ENCODE measurements around the gene KCNIP4.

The KCNIP4 gene

DNA sequence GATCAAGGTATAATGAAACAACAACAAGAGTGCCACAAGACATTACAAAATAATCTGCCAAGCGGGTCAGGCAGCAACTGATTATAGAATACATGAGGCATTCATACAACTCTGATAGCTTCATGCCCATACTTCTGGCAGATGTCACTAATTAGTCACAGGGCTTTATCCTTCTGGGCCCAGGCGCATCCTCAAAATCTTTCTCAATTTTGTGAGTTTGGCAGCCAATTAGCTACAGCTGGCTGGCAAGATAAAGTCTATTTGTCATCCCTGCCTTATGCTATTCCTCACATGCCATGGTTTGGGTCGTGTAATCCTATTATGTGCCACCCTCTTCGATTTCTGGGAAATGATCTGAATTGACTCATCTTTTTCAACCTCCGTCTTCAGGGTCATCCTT lies 994.0 kb downstream of the KCNIP4 start:
- DNase-seq (ENCODE audit: low read depth in 2 of 2), result no peak

DNA sequence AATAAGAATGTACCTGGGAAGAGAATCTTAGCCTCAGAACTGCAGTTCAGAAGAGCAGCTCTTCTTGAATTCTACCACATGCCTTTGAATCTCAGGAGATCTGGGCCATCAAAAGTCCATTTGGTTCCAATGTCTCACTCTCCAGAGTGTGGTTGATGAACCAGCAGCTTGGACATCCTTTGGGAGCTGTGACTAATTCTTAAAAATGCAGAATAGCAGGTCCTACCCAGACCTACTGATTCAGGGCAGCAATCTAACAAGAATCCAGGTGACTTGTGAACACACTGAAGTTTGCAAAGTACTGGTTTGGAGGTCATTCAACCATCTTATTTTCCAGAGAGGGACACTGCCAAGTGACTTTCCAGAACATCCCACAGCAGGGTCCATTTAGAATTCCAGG lies 1003.6 kb downstream of the KCNIP4 start:
- no peak for DNase-seq (ENCODE audit: low read depth in 2 of 2)

DNA sequence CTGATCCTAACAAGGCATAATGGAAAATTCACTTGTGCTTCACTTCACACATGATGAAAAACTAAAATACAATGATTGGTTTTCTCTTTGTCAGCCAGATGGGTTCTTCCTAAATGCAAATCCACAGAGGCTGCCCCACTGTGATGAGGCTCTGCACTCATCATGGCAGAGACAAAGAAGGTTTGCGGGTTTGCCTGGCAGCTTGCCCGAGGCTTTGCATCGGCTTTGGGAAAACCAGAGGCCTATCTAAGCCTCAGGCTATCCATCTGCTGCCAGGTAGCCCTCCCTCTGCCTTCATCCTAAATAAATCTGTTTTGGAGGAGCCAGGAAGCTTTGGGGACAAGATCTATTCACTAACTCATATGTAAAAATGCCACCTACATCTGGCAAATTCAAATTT lies 1004.1 kb downstream of the KCNIP4 start:
- no peak for DNase-seq (ENCODE audit: low read depth in 2 of 2)

DNA sequence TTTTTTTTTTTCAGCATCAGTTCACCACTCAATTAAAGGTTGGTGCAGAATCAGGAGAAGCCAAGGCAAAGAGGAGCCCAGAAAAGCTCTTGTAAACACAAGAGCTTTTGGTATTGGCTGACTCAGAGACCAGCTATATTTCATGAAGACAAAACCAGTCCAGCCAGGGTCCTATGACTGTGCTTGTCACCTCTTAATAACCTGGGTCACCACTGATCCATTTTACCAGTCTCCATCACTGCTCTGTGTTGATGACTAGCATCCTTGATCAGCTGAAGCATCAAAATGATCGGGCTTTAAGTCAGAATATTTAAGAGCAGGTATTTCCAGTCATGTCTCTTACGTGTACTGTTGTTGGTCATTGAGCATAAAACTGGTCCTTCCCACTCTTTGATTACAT lies 1010.4 kb downstream of the KCNIP4 start:
- DNase-seq (ENCODE audit: low read depth in 2 of 2), result no peak

DNA sequence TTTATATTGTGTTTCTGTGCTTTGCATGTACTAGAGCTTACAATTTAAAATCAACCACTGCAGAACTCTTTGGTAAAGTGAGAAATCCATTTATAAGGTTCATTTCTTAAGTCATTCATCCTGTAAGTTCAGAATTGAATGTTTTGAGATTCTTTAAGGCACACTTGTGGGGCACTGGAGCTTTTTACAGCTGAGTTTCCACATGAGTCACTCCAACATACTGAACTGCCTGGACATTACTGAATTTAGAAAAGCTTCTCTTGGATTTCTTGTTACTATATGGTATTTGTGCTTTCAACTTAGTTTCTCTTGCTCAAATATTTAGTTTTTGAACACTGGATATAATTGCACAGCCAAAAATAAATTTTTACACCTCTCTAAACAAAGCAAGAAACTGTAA lies 1022.0 kb downstream of the KCNIP4 start:
- no peak for DNase-seq (ENCODE audit: low read depth in 2 of 2)

DNA sequence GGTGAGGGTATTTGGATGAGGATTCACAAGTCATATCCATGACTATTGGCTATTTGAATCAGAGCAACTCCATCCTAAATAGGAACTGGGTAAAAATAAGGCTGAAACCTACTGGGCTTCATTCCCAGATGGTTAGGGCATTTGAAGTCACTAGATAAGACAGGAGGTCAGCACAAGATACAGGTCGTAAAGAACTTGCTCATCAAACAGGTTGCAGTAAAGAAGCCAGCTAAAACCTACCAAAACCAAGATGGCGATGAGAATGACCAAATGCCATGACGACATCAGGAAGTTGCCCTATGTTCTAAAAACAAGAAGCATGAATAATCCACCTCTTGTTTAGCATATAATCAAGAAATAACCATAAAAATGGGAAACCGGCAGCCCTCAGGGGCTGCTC lies 1023.4 kb downstream of the KCNIP4 start:
- DNase-seq (ENCODE audit: low read depth in 2 of 2), result no peak

DNA sequence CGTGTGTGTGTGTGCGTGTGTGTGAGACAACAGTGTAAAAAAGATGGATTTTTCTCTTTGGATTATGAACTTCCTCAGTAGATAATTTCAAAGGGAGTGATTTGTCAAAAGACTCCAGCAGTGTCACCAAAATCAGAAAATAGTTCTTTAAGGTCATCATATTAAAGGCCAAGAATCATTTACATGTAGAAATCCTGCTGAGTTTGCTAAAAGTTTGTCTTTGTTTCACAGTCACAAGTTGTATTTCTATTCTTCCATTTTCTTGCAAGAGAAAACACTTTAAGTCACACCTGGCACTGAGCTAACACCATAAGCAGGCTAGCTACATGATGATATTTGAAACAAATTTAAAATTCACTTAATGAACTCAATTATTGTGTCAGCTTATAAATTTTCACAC lies 1025.6 kb downstream of the KCNIP4 start:
- DNase-seq (ENCODE audit: low read depth in 2 of 2), result no peak

DNA sequence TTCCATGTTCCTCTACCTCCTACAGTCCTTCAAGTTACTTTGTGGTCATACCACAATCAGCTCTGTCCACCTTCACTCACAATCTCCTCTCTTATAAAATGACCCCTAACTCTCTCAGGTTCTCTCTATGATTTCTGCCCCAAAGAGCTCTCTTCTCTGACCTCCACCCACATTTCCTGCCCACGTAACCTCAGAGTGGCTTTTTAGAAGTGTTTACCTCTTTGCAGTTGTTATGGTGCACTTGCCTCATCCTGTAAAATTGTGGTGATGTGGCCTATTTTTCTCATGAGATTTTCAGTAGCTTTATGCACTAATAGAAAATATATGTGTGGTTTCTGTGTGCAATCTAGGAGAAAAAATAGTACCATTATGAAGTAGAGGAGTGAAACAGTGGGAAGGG lies 1032.5 kb downstream of the KCNIP4 start:
- DNase-seq (ENCODE audit: low read depth in 2 of 2), result no peak

DNA sequence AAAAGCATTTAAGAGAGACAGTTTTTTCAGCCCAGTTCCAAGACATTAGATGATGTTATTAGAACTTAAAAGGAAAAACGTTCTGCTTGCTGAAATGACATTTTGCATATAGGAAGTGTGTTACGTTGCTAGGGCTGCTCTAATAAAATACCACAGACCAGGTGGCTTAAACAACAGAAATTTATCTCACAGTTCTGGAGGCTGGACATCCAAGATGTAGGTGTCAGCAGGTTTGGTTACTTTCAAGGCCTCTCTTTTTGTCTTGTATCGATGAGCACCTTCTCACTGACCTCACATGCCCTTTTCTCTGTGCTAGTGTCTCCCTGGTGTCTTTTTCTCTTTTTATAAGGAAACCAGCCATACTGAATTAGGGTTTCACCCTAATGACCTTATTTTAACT lies 1043.6 kb downstream of the KCNIP4 start:
- DNase-seq (ENCODE audit: low read depth in 2 of 2), result no peak

DNA sequence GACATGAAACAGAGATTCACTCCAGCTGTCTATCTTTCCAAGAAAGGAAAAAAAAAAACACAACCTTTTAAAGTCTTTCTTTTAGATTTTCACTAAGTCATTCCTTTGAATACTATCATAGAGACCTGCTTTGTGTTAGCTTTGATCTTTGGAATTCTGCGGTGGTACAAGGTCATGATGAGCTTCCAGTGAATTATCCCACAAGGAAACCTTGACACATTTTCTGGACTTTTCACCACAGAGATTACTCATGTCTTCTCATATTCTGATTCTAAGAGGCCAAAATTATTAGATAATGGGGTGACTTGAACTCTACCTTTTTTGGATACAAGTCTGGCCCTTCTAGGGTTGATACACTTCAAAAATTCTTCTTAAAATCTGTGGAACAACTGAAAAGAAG lies 1046.7 kb downstream of the KCNIP4 start:
- DNase-seq (ENCODE audit: low read depth in 2 of 2), result no peak

DNA sequence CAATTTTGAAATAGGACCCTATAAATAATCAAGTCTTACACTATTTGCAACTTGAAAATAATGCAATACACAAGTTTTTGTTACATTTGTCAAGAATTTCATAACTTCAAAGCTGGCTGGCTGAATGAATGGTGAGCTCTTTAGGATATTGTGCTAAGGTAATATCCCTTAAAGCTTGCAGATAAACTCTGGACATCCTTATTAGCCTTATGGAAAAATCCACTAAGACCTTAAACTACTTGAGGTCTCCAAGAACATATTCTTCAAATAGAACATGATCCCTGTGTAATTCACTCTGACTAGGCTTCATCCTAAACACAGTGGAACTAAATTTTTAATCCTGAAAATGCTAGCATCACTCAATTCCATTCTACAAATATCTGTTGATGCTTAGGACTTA lies 1049.0 kb downstream of the KCNIP4 start:
- no peak for DNase-seq (ENCODE audit: low read depth in 2 of 2)

DNA sequence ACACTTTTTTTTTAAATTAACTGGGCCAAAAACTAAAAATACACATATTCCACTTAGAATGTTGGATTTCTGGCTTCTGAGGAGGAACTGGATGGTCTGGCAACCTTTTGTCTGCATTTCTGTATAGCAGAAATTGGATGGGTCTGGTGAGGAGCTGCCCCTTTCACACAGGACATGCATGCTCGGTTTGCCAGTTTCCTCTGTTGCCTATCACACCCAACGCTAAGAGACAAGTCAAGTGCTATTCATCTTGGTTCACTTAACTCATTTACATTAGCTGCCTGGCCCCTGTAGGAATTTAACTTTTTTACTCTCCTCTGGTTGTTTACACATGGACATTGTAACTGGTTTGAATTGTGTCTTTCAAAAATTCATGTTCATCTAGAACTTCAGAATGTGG lies 1052.6 kb downstream of the KCNIP4 start:
- DNase-seq (ENCODE audit: low read depth in 2 of 2), result no peak

DNA sequence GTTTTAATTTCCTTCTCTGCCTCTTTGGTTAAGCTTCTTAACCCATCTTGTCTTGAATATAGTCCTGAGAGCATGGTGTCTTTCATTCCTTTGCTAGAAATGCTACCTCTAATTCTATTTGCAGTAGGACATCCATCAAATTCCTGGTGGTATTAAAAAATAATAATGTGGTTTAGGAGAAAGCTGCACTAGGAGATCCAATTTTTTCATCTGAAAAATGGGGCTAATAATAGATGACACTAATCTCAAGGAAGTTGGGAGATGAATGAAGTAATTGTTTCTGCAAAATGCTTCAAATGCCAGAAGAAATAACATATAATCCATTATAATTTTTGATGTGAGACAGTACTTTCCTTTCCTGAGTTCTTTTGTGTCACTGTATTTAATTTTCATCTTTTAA lies 1053.4 kb downstream of the KCNIP4 start:
- DNase-seq (ENCODE audit: low read depth in 2 of 2), result no peak

DNA sequence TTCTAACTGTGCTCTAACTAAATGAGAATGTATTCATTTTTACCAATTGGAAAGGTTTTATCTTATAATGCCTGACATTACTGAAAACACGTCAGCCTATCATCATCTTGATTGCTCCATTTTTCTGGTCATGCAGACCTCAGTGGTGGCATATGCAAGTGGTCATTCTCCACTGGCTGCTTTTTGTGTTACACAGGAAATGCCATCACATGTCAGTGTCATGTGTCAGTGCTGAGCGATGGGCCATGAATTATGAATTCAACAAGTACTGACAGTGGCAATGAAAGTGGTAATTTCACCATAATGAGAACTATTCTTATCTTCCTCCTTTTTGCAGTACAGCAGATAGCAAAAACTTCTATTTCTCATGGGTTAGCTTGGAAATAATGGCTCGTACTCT lies 1057.8 kb downstream of the KCNIP4 start:
- DNase-seq (ENCODE audit: low read depth in 2 of 2), result no peak

DNA sequence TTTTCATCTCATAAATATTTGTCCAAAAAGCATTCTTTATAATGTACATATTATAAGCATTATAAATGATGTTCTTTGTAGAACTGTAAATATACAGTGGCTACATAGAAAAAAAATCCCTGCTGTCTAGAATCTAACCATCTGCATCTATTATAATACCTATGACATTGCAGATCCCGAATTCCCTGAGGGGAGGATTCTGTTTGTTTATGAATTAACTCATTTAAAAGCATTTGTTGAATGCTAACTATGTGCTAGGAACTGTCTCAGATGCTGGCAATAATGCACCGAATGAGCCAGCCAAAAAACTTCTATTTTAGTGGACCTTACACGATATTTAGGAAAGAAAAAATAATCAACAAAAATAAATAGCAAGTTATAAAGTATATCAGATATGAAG lies 1058.7 kb downstream of the KCNIP4 start:
- no peak for DNase-seq (ENCODE audit: low read depth in 2 of 2)

DNA sequence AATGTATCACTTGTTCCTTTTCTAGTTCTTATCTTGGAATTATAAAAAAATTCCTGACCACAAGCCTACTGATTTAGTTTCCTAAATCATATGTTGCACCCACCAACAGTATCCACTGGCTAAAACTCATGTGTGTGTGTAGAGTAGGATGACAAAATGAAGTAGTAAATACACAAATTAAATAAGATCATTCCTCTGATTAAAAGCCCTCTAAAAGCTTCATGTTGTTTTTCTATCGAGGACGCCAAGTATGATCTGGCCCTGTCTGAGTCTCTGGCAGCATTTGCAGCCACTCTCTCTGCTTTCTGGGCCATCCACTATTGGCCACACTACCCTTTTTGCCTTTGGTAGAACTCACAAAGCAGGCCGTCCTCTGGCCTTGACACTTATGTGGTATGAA lies 1064.9 kb downstream of the KCNIP4 start:
- no peak for DNase-seq (ENCODE audit: low read depth in 2 of 2)

DNA sequence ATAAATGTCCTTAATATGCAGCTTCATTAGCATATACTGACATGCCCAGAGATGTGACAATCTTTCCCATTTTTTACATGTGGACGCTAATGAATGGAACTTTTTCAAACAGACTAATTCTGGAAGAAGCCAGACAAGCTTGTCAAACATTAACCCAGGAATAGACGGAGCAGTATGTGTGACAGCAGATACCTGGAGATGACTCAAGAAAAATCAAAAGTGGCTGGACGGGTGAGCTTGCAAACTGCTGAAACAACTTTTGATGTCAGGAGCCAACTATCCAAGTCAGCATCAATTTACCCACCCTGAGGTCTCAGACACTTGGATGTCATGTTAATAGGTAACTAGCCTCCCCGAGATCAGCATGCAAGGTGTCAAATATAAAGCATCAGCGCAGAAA lies 1065.3 kb downstream of the KCNIP4 start:
- no peak for DNase-seq (ENCODE audit: low read depth in 2 of 2)

DNA sequence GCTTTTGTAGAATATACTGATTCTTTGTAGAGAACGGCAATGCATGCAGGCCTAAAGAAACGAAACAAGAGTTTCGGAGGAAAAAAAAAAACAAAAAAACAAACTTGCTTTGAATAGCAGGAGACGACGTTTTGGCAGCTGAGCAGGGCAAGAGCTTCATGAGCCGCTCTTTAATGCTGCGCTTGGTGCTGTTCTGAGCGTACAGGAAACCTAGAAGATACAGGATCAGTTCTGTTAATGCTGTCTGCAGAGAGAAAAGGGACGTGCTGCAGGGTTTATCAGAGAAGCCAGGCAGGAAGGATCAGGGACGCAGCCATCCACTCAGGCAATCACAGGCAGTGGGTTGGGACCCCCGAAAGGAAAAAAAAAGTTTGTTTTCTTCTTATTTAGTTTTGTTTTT lies 1066.1 kb downstream of the KCNIP4 start:
- DNase-seq (ENCODE audit: low read depth in 2 of 2), result no peak

DNA sequence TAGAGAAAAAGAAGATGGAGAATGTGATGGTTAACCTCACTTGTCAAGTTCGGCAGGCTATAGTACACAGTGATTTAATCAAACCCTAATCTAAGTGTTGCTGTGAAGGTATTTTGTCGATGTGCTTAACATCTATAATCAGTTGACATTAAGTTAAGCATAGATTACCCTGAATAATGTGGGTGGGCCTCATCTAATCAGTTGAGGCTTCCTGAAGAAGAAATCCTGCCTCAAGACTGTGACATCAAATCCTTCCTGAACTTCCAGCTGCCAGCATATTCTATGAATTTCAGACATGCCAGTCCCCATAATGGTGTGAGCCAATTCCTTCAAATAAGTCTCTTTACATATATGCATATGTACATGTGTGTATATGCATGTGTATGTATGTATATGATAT lies 1066.9 kb downstream of the KCNIP4 start:
- no peak for DNase-seq (ENCODE audit: low read depth in 2 of 2)

DNA sequence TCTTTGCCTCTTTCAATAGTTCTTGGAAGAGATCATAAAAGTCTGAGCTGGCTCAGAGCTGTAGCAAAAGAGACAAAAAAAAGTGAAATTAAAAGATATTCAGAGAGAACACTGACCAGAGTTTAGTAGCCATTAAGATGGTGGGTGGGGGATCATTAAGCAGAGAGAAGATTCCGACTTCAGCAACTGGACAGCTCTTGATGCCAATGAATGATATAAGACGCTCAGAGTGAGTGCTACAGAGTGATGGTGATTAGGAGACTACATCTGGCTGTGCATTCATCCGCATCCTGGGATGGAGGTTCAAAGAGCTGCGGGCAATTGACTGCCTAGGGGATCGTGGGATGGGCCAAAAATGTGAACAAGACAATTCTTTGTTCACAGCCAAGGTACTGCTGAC lies 1069.8 kb downstream of the KCNIP4 start:
- no peak for DNase-seq (ENCODE audit: low read depth in 2 of 2)

DNA sequence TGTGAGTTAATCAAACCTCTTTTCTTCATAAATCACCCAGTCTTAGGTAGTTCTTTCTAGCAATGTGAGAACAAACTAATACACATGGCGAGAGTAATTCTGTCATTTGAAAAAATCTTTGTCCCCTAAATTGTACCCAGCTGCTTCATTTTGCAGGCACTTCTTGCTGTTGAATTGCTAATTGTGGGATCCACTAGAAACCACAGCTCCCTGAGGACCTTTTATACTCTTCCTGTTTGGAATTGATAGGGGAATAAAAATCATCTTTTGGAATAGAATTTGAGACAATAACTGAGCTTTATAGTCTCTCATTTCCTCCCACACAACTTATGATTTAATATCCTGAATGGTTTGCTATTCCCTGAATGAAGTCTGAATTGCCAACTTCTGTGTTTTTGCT lies 1078.1 kb downstream of the KCNIP4 start:
- DNase-seq (ENCODE audit: low read depth in 2 of 2), result no peak

DNA sequence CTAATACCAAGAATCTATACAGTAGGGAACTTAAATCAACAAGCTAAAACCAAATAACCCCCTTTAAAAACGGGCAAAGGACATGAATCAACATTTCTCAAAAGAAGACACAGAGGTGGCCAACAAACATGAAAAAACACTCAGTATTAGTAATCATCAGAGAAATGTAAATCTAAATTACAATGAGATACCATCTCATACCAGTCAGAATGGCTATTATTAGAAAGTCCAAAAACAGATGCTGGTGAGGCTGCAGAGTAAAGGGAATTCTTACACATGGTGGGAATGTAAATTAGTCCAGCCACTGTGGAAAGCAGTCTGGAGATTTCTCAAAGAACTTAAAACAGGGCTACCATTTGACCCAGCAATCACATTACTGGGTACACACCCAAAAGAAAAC lies 1080.5 kb downstream of the KCNIP4 start:
- no peak for DNase-seq (ENCODE audit: low read depth in 2 of 2)

DNA sequence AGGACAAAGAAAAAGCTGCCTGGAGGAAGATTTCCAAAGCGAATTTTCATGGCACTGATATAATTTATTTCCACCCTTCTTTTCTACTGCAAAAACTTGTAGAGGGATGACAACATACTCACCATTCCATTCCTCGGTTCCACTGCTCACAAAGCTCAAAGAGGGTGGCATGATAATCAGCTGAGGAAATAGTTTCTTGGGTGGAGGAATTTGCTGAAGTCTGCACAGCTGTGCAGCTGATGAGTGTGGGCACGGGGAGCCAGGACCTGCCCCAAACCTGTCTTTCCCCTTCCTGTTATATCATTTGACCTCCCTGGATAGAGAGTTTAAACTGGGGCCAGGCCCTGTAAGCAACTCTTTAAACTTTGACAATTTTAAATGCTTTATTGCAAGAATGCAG lies 1087.7 kb downstream of the KCNIP4 start:
- DNase-seq (ENCODE audit: low read depth in 2 of 2), result no peak

DNA sequence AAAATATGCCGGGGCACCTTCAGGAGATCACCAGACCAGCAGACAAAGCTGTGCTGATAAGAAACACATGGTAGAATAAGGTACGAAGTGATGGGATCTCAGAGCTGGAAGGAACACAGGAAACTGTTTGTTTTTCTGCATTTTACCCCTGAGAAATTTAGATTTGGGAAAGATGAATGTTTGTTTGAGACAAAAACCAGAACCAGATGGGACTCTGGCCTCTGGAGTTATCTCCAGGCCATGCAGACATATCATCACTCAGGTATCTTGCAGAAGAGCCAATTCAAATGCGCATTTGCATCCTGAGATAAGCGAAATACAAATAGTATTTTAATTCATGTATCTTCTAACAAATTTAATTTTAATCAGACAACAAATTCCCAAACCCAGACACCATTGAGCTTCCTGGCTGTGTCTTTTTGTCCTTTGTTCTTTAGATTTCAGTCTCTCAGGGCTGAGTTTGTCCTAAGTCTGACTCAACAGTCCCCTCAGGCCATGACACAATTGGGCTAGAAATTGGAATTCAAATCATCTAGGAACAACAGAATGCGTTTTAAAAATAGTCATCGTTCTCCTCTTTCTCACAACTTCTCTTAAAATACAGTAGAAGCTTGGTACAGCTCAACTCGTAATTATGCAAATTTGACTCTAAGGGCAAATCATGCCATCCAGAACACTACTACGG lies 1089.3 kb downstream of the KCNIP4 start:
- DNase-seq (ENCODE audit: low read depth in 2 of 2), result no peak

DNA sequence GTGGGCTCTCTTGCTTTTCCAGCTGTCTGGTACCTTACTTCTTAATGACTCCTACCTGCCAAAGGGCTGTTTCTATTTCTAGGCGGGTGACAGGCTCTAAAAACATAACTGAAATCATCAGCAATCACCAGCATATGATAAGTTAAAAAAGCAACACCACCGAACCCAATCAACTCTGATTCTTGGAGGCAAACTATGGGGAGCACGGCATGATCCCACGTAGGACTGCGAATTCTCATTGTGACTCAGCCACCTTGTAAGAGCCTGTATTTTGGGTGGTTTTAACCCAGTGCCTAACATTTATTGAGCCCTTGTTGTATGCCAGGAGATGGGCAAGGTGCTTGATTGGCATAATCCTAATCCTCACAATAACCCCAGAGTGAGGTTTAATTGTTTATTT lies 1091.5 kb downstream of the KCNIP4 start:
- no peak for DNase-seq (ENCODE audit: low read depth in 2 of 2)
